Measurements from ENCODE around the gene GTSE1. TPM values are rescaled to one million over a fixed set of nuclear protein-coding genes. Genes with fewer than 3 reads are reported as not detected.
"Not testable (repeated sequence)": the region's sequence is repeated elsewhere in the genome, so short reads cannot be mapped to it uniquely, and the experiment has no call there.

The GTSE1 gene
- polyA plus RNA-seq, 1 donor (not counting 4 experiments of a cell fraction or from before 2014, with no cell fraction given): 4.7 TPM

DNA sequence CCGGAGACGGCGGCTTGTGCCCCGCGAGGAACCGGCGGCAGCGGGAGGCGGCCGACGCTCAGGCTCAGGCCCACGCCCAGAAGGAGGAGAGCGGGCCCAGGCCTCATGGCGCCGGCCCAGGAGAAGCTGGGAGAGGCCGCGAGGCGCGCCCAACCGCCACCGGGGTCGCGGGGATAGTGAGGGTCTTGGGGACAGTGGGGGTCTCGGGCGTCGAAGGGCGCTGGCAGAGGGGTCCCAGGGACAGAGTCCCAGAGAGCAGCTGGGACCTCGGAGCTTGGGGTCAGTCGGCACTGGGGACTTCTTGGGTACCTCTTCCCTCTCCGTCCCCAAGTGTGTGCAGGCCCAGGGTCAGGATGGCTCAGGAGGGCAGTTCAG, 33.5 kb upstream of the GTSE1 start, which contains the start of gene PKDREJ:
Gene PKDREJ, minus strand, starts transcription at position 128 of the 375 bp plus-strand sequence. Its CDS starts 21 bp downstream, at position 107.
- Histone ChIP-seq H3K9me3 (ENCODE audit: control insufficient read depth, low read depth, low read length) (no peaks in the 10 kb centered on the region), H3K4me1 (ENCODE audit: control insufficient read depth, extremely low read depth, insufficient read depth, low read length) (peaks cover 1% of the 10 kb centered on the region), H3K9me1 (ENCODE audit: control insufficient read depth, extremely low read depth, insufficient read depth, low read length) (no peaks in the 10 kb centered on the region), H3K79me2 (ENCODE audit: control insufficient read depth, insufficient read depth, low read length) (no peaks in the 10 kb centered on the region), H3K36me3 (ENCODE audit: control insufficient read depth in 2 of 2, extremely low read depth in 1 of 2, insufficient read depth in 2 of 2, low read length in 2 of 2) (no peaks in the 10 kb centered on the region), H3K27me3 (ENCODE audit: control insufficient read depth, extremely low read depth, insufficient read depth, low read length) (peaks cover 26% of the 10 kb centered on the region), H4K20me1 (ENCODE audit: control insufficient read depth, extremely low read depth, insufficient read depth, low read length) (no peaks in the 10 kb centered on the region), H3K4me2 (ENCODE audit: control insufficient read depth, extremely low read depth, insufficient read depth, low read depth, low read length) (peak within 1 kb of the TSS; percentile 27), H3K9ac (ENCODE audit: control insufficient read depth, extremely low read depth, insufficient read depth, low read length) (no peak within 1 kb of the TSS), H2AFZ (ENCODE audit: control insufficient read depth, low read length) (no peak within 1 kb of the TSS), H3K4me3 (ENCODE audit: control insufficient read depth in 2 of 3, extremely low read depth in 1 of 3, insufficient read depth in 2 of 3, low read depth in 1 of 3, low read length in 3 of 3) (no peak within 1 kb of the TSS), H3K27ac (ENCODE audit: control insufficient read depth, insufficient read depth, low read length) (no peak within 1 kb of the TSS)
- FAIRE-seq (no peak), DNase-seq (ENCODE audit: low read depth, low spot score) (no peak)
- dilution Hi-C loops (cut with MboI; ENCODE audit: extremely low pct_ligation_motif_present, low sequenced_read_pairs): no loop called here
- TF ChIP-seq, protein P1, sequence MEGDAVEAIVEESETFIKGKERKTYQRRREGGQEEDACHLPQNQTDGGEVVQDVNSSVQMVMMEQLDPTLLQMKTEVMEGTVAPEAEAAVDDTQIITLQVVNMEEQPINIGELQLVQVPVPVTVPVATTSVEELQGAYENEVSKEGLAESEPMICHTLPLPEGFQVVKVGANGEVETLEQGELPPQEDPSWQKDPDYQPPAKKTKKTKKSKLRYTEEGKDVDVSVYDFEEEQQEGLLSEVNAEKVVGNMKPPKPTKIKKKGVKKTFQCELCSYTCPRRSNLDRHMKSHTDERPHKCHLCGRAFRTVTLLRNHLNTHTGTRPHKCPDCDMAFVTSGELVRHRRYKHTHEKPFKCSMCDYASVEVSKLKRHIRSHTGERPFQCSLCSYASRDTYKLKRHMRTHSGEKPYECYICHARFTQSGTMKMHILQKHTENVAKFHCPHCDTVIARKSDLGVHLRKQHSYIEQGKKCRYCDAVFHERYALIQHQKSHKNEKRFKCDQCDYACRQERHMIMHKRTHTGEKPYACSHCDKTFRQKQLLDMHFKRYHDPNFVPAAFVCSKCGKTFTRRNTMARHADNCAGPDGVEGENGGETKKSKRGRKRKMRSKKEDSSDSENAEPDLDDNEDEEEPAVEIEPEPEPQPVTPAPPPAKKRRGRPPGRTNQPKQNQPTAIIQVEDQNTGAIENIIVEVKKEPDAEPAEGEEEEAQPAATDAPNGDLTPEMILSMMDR (optimal IDR thresholded peaks at IDR 0.05 in 1 of 3, IDR thresholded peaks at IDR 0.05 in 1 of 3, conservative IDR thresholded peaks at IDR 0.05 in 1 of 3; ENCODE audit: extremely low read depth in 1 of 3, insufficient read depth in 2 of 3, low read length in 3 of 3): no peak
- TF ChIP-seq EZH2 (IDR thresholded peaks at IDR 0.05; ENCODE audit: low read length): no peak

DNA sequence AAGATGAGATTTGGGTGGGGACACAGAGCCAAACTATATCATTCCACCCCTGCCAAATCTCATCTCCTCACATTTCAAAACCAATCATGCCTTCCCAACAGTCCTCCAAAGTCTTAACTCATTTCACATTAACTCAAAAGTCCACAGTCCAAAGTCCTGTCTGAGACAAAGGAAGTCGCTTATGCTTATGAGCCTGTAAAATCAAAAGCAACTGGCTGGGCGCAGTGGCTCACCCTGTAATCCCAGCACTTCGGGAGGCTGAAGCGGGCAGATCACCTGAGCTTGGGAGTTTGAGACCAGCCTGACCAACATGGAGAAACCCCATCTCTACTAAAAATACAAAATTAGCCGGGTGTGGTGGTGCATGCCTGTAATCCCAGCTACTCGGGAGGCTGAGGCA, 32.1 kb upstream of the GTSE1 start:
- H3K4me2 ChIP-seq (ENCODE audit: control insufficient read depth, extremely low read depth, insufficient read depth, low read depth, low read length); H3K27ac ChIP-seq (ENCODE audit: control insufficient read depth, insufficient read depth, low read length); FAIRE-seq; H4K20me1 ChIP-seq (ENCODE audit: control insufficient read depth, extremely low read depth, insufficient read depth, low read length); H3K4me3 ChIP-seq (ENCODE audit: control insufficient read depth in 2 of 3, extremely low read depth in 1 of 3, insufficient read depth in 2 of 3, low read depth in 1 of 3, low read length in 3 of 3); H3K79me2 ChIP-seq (ENCODE audit: control insufficient read depth, insufficient read depth, low read length); dilution Hi-C loops (cut with MboI; ENCODE audit: extremely low pct_ligation_motif_present, low sequenced_read_pairs); H3K9me3 ChIP-seq (ENCODE audit: control insufficient read depth, low read depth, low read length); H3K36me3 ChIP-seq (ENCODE audit: control insufficient read depth in 2 of 2, extremely low read depth in 1 of 2, insufficient read depth in 2 of 2, low read length in 2 of 2); H2AFZ ChIP-seq (ENCODE audit: control insufficient read depth, low read length); H3K9ac ChIP-seq (ENCODE audit: control insufficient read depth, extremely low read depth, insufficient read depth, low read length); H3K4me1 ChIP-seq (ENCODE audit: control insufficient read depth, extremely low read depth, insufficient read depth, low read length); H3K9me1 ChIP-seq (ENCODE audit: control insufficient read depth, extremely low read depth, insufficient read depth, low read length); DNase-seq (ENCODE audit: low read depth, low spot score): not testable (repeated sequence)
- H3K27me3 ChIP-seq (ENCODE audit: control insufficient read depth, extremely low read depth, insufficient read depth, low read length): peaks cover 26% of the 10 kb centered on the region

DNA sequence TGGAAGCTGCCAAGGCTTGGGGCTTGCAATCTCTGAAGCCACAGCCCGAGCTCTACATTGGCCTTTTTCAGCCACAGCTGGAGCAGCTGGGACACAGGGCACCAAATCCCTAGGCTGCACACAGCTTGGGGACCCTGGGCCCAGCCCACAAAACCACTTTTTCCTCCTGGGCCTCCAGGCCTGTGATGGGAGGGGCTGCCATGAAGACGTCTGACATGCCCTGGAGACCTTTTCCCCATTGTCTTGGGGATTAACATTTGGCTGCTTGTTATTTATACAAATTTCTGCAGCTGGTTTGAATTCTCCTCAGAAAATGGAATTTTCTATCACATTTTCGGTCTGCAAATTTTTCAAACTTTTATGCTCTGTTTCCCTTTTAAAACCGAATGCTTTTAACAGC, 31.0 kb upstream of the GTSE1 start:
- H3K27ac ChIP-seq (ENCODE audit: control insufficient read depth, insufficient read depth, low read length); H3K4me2 ChIP-seq (ENCODE audit: control insufficient read depth, extremely low read depth, insufficient read depth, low read depth, low read length); H3K4me3 ChIP-seq (ENCODE audit: control insufficient read depth in 2 of 3, extremely low read depth in 1 of 3, insufficient read depth in 2 of 3, low read depth in 1 of 3, low read length in 3 of 3); H3K79me2 ChIP-seq (ENCODE audit: control insufficient read depth, insufficient read depth, low read length); H3K4me1 ChIP-seq (ENCODE audit: control insufficient read depth, extremely low read depth, insufficient read depth, low read length); FAIRE-seq; H4K20me1 ChIP-seq (ENCODE audit: control insufficient read depth, extremely low read depth, insufficient read depth, low read length); H3K36me3 ChIP-seq (ENCODE audit: control insufficient read depth in 2 of 2, extremely low read depth in 1 of 2, insufficient read depth in 2 of 2, low read length in 2 of 2); H3K9me1 ChIP-seq (ENCODE audit: control insufficient read depth, extremely low read depth, insufficient read depth, low read length); H3K9ac ChIP-seq (ENCODE audit: control insufficient read depth, extremely low read depth, insufficient read depth, low read length); DNase-seq (ENCODE audit: low read depth, low spot score); H2AFZ ChIP-seq (ENCODE audit: control insufficient read depth, low read length); dilution Hi-C loops (cut with MboI; ENCODE audit: extremely low pct_ligation_motif_present, low sequenced_read_pairs); H3K9me3 ChIP-seq (ENCODE audit: control insufficient read depth, low read depth, low read length): not testable (repeated sequence)
- H3K27me3 ChIP-seq (ENCODE audit: control insufficient read depth, extremely low read depth, insufficient read depth, low read length): peaks cover 16% of the 10 kb centered on the region
